GM12864 (cell line): ENCODE results near the gene THSD4.

Experiments used
- DNase-seq: peaks from one replicate; pipeline ENCODE4 v3.0.0-alpha.2; 2011; ENCODE audit warnings: low read depth
- H3K4me3 ChIP-seq: 2 replicates; pipeline ENCODE4 v1.5.1; 2011; ENCODE audit warnings: mild to moderate bottlenecking, low read depth, low read length, control low read depth
- CTCF ChIP-seq: IDR thresholded peaks from 2 replicates; pipeline ENCODE4 v1.5.1; 2011; ENCODE audit warnings: low read depth, mild to moderate bottlenecking, moderate library complexity, low read length, control low read depth, inconsistent platforms; ENCODE audit errors: missing control alignments

THSD4 gene

GRCh38 chr15:71352765-71353164 is 237.5 kb downstream of the THSD4 start:
- no peak for DNase-seq
- TF ChIP-seq CTCF, result no peak
- no peak overlapping the region for H3K4me3 ChIP-seq

- H3K4me3 ChIP-seq, result no peak overlapping the region
- no peak for TF ChIP-seq CTCF
- no peak for DNase-seq
Measured at GRCh38 chr15:71353171-71353570, 237.9 kb downstream of the THSD4 start.

GRCh38 chr15:71355268-71355667 is 240.0 kb downstream of the THSD4 start:
- H3K4me3 ChIP-seq, result no peak overlapping the region
- no peak for DNase-seq
- no peak for TF ChIP-seq CTCF

- no peak overlapping the region for H3K4me3 ChIP-seq
- no peak for TF ChIP-seq CTCF
- no peak for DNase-seq
Measured at GRCh38 chr15:71357321-71357732, 242.1 kb downstream of the THSD4 start.

- DNase-seq, result no peak
- H3K4me3 ChIP-seq, result no peak overlapping the region
- no peak for TF ChIP-seq CTCF
Measured at GRCh38 chr15:71357967-71358366, 242.7 kb downstream of the THSD4 start.

GRCh38 chr15:71359246-71359645 is 244.0 kb downstream of the THSD4 start:
- no peak for DNase-seq
- no peak overlapping the region for H3K4me3 ChIP-seq
- no peak for TF ChIP-seq CTCF

- TF ChIP-seq CTCF, result no peak
- DNase-seq, result no peak
- no peak overlapping the region for H3K4me3 ChIP-seq
Measured at GRCh38 chr15:71362556-71362955, 247.3 kb downstream of the THSD4 start.
